HEK293 (cell line): Measurements from ENCODE around the gene TCF12.

ENCODE experiments used
- CTCF ChIA-PET: fragments of 350-600 bp; formaldehyde crosslinking; extraction: SDS; loops from one replicate; lab custom pipeline; 2021; ENCODE audit warnings: antibody characterized with exemption; lab: Yijun Ruan, JAX
- POLR2A ChIA-PET: fragments of 300-600 bp; formaldehyde crosslinking; extraction: SDS; loops from one replicate; lab custom pipeline; 2020; ENCODE audit warnings: antibody characterized with exemption, inconsistent platforms; lab: Yijun Ruan, JAX
- H3K27ac ChIP-seq: fragments of 200-500 bp; sonication (Bioruptor generic); 2 replicates; pipeline ENCODE4 v1.5.1; 2014; ENCODE audit warnings: low read depth, low read length, control low read depth, inconsistent platforms; ENCODE audit errors: extremely low read depth
- H3K36me3 ChIP-seq, 2 experiments: fragments of 200-500 bp in 1 of 2; sonication (Bioruptor generic) in 1 of 2; 1 replicate in 1 of 2; 2 replicates in 1 of 2; pipeline ENCODE4 v1.5.1; 2014 to 2017; ENCODE audit warnings: inconsistent platforms in 2 of 2, low read length in 2 of 2; ENCODE audit not compliant: control insufficient read depth in 2 of 2, insufficient read depth in 1 of 2
- H3K4me1 ChIP-seq: fragments of 200-500 bp; sonication (Bioruptor generic); 2 replicates; pipeline ENCODE4 v1.5.1; 2014; ENCODE audit warnings: mild to moderate bottlenecking, low read length, inconsistent platforms; ENCODE audit not compliant: control insufficient read depth, insufficient read depth
- H3K4me3 ChIP-seq: 2 replicates; pipeline ENCODE4 v1.5.1; 2011; ENCODE audit warnings: low read depth, mild to moderate bottlenecking, control low read depth, low read length, moderate library complexity
- H3K9me3 ChIP-seq: fragments of 200-500 bp; sonication (Bioruptor generic); 2 replicates; pipeline ENCODE4 v1.5.1; 2014; ENCODE audit warnings: low read depth, low read length, inconsistent platforms; ENCODE audit not compliant: control insufficient read depth, insufficient read depth
- GFI1B ChIP-seq: fragments of 450-650 bp; formaldehyde crosslinking; IDR thresholded peaks from 2 replicates; pipeline ENCODE4 v1.5.1; 2016; ENCODE audit warnings: missing biosample characterization, missing genetic modification characterization
- GLIS2 ChIP-seq: fragments of 450-650 bp; formaldehyde crosslinking; IDR thresholded peaks from 2 replicates; pipeline ENCODE4 v1.5.1; 2016; ENCODE audit warnings: missing biosample characterization, missing genetic modification characterization
- KLF9 ChIP-seq: fragments of 450-650 bp; formaldehyde crosslinking; IDR thresholded peaks from 2 replicates; pipeline ENCODE4 v1.5.1; 2016; ENCODE audit warnings: missing biosample characterization, missing genetic modification characterization, low read depth
- OVOL3 ChIP-seq: fragments of 450-650 bp; formaldehyde crosslinking; IDR thresholded peaks from 2 replicates; pipeline ENCODE4 v1.5.1; 2016; ENCODE audit warnings: missing biosample characterization, missing genetic modification characterization
- PRDM1 ChIP-seq: fragments of 450-650 bp; formaldehyde crosslinking; IDR thresholded peaks from 2 replicates; pipeline ENCODE4; 2016; ENCODE audit warnings: missing biosample characterization, missing genetic modification characterization
- SCRT1 ChIP-seq: fragments of 450-650 bp; formaldehyde crosslinking; IDR thresholded peaks from 2 replicates; pipeline ENCODE4 v1.5.1; 2016; ENCODE audit warnings: missing biosample characterization, missing genetic modification characterization, borderline replicate concordance
- SCRT2 ChIP-seq: fragments of 450-650 bp; formaldehyde crosslinking; IDR thresholded peaks from 2 replicates; pipeline ENCODE4 v1.5.1; 2016; ENCODE audit warnings: missing biosample characterization, missing genetic modification characterization
- TRIM28 ChIP-seq: IDR thresholded peaks from 2 replicates; pipeline ENCODE4 v1.6.1; 2011; ENCODE audit warnings: low read length, control low read depth, borderline replicate concordance
- ZBTB20 ChIP-seq: fragments of 450-650 bp; formaldehyde crosslinking; IDR thresholded peaks from 2 replicates; pipeline ENCODE4 v1.5.1; 2016; ENCODE audit warnings: missing biosample characterization, missing genetic modification characterization
- ZNF112 ChIP-seq: fragments of 450-650 bp; formaldehyde crosslinking; IDR thresholded peaks from 2 replicates; pipeline ENCODE4 v1.5.0; 2017; ENCODE audit warnings: missing biosample characterization, missing genetic modification characterization
- ZNF16 ChIP-seq: fragments of 450-650 bp; formaldehyde crosslinking; IDR thresholded peaks from 2 replicates; pipeline ENCODE4 v1.5.1; 2016; ENCODE audit warnings: low read depth, missing biosample characterization, missing genetic modification characterization
- ZNF175 ChIP-seq: fragments of 450-650 bp; formaldehyde crosslinking; IDR thresholded peaks from 2 replicates; pipeline ENCODE4 v1.5.1; 2016; ENCODE audit warnings: missing biosample characterization, missing genetic modification characterization
- ZNF24 ChIP-seq: fragments of 450-650 bp; formaldehyde crosslinking; IDR thresholded peaks from 2 replicates; pipeline ENCODE4 v1.5.1; 2016; ENCODE audit warnings: missing biosample characterization, missing genetic modification characterization
- ZNF302 ChIP-seq: fragments of 450-650 bp; formaldehyde crosslinking; IDR thresholded peaks from 2 replicates; pipeline ENCODE4 v1.5.1; 2016; ENCODE audit warnings: missing biosample characterization, missing genetic modification characterization, low read depth
- ZNF350 ChIP-seq: fragments of 450-650 bp; formaldehyde crosslinking; IDR thresholded peaks from 2 replicates; pipeline ENCODE4 v1.5.0; 2017; ENCODE audit warnings: missing biosample characterization, mild to moderate bottlenecking, missing genetic modification characterization
- ZNF514 ChIP-seq: fragments of 450-650 bp; formaldehyde crosslinking; IDR thresholded peaks from 2 replicates; pipeline ENCODE4 v1.5.1; 2016; ENCODE audit warnings: missing biosample characterization, missing genetic modification characterization
- ZNF747 ChIP-seq: fragments of 450-650 bp; formaldehyde crosslinking; IDR thresholded peaks from 2 replicates; pipeline ENCODE4 v1.5.1; 2016; ENCODE audit warnings: missing biosample characterization, missing genetic modification characterization
- ZNF843 ChIP-seq: fragments of 450-650 bp; formaldehyde crosslinking; IDR thresholded peaks from 2 replicates; pipeline ENCODE4 v1.5.1; 2016; ENCODE audit warnings: missing biosample characterization, missing genetic modification characterization
- TF ChIP-seq, protein P1 (sequence below): fragments of 450-650 bp; formaldehyde crosslinking; IDR thresholded peaks from 2 replicates; pipeline ENCODE4 v1.5.1; 2016; ENCODE audit warnings: missing biosample characterization, missing genetic modification characterization, borderline replicate concordance
- TF ChIP-seq, protein P2 (sequence below): fragments of 450-650 bp; formaldehyde crosslinking; IDR thresholded peaks from 2 replicates; pipeline ENCODE4 v1.5.1; 2016; ENCODE audit warnings: missing biosample characterization, missing genetic modification characterization
- TF ChIP-seq, protein P3 (sequence below): fragments of 450-650 bp; formaldehyde crosslinking; IDR thresholded peaks from 2 replicates; pipeline ENCODE4 v1.5.1; 2016; ENCODE audit warnings: missing biosample characterization, missing genetic modification characterization
- TF ChIP-seq, protein P4 (sequence below): fragments of 450-650 bp; formaldehyde crosslinking; optimal IDR thresholded peaks from 2 replicates; pipeline ENCODE3; 2016; ENCODE audit warnings: missing biosample characterization, mild to moderate bottlenecking, missing genetic modification characterization

TCF12 gene

DNA sequence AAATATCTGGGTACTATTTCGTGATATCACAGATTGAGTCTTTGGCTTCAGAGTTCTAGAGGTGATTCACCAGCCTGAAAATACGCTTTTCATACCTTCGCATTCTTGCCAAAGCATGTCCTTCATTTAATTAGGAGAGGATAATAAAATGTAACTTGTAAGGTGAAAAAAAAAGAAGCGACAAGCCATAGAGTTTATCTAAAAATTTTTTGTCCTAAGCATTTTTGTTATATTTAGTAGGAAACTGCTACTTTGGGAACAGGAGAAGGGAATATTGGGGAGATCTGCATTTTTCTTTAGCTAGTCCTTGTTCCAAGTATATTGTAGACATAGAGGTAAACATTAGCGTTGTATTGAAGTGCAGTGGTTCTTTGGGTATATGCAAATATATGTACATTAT is 120.1 kb downstream of the TCF12 start (continued):
- TF ChIP-seq ZNF350 (tag by site-specific recombination) (no peak), ZBTB20 (no peak)

DNA sequence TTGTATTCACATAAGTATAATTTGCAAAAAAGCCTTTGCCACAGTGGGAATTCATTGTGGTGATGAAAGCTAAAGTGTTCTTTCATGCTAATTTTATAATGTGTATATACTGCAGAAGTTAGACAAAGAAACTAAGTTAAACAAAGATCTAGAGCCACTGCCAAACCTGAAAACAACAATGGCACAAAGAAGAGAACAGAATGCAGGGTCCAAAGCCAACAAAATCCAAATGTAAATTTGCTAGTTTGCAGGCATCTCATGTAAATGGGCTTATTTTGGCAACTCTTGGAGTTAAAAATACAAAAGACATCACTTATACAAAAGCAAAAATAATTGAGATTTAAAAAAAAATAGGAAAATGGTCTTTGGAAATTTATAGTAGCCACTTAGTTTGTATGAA is 123.0 kb downstream of the TCF12 start:
- Histone ChIP-seq H3K9me3 (no peaks in the 10 kb centered on the region), H3K27ac (no peak overlapping the region), H3K36me3 (no peaks in the 10 kb centered on the region), H3K4me1 (peaks cover 6% of the 10 kb centered on the region; the same call in 1 of the 2 replicates), H3K4me3 (no peak overlapping the region)
- TF ChIP-seq ZNF16 (tag by site-specific recombination) (no peak), ZNF514 (no peak), GFI1B (no peak), OVOL3 (no peak), ZNF843 (tag by site-specific recombination) (no peak), KLF9 (tag by site-specific recombination) (no peak), TRIM28 (no peak)
- TF ChIP-seq, protein P1, sequence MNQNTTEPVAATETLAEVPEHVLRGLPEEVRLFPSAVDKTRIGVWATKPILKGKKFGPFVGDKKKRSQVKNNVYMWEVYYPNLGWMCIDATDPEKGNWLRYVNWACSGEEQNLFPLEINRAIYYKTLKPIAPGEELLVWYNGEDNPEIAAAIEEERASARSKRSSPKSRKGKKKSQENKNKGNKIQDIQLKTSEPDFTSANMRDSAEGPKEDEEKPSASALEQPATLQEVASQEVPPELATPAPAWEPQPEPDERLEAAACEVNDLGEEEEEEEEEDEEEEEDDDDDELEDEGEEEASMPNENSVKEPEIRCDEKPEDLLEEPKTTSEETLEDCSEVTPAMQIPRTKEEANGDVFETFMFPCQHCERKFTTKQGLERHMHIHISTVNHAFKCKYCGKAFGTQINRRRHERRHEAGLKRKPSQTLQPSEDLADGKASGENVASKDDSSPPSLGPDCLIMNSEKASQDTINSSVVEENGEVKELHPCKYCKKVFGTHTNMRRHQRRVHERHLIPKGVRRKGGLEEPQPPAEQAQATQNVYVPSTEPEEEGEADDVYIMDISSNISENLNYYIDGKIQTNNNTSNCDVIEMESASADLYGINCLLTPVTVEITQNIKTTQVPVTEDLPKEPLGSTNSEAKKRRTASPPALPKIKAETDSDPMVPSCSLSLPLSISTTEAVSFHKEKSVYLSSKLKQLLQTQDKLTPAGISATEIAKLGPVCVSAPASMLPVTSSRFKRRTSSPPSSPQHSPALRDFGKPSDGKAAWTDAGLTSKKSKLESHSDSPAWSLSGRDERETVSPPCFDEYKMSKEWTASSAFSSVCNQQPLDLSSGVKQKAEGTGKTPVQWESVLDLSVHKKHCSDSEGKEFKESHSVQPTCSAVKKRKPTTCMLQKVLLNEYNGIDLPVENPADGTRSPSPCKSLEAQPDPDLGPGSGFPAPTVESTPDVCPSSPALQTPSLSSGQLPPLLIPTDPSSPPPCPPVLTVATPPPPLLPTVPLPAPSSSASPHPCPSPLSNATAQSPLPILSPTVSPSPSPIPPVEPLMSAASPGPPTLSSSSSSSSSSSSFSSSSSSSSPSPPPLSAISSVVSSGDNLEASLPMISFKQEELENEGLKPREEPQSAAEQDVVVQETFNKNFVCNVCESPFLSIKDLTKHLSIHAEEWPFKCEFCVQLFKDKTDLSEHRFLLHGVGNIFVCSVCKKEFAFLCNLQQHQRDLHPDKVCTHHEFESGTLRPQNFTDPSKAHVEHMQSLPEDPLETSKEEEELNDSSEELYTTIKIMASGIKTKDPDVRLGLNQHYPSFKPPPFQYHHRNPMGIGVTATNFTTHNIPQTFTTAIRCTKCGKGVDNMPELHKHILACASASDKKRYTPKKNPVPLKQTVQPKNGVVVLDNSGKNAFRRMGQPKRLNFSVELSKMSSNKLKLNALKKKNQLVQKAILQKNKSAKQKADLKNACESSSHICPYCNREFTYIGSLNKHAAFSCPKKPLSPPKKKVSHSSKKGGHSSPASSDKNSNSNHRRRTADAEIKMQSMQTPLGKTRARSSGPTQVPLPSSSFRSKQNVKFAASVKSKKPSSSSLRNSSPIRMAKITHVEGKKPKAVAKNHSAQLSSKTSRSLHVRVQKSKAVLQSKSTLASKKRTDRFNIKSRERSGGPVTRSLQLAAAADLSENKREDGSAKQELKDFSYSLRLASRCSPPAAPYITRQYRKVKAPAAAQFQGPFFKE: no peak
- ChIA-PET POLR2A (no interaction called here), CTCF (no interaction called here)

DNA sequence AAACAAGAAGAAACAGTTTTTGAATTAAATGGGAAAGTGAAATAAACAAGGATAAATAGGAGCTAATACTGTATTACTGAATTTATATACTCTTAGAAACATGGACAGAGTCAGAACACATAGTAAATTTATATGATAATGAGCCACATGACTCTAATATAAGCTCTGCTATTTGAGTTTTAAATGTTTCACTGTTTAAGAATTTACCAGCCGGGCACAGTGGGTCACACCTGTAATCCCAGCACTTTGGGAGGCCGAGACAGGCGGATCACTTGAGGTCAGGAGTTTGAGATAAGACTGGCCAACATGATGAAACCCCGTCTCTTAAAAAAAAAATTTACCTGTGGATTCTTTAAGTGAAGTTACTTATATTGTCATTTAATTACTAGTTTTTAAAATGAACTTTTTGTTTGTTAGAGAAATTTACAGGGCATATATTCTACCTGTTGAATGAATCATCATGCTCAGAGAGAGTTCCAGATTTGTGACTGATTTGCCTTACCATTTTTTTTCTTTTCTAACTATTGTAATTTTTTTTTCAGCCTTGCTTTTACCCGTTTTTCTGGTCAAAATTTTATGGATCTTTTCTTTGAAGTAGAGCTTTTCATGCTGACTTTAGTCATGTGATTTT is 125.7 kb downstream of the TCF12 start:
- H3K4me3 ChIP-seq: no peak overlapping the region
- H3K9me3 ChIP-seq: no peaks in the 10 kb centered on the region
- POLR2A ChIA-PET: no interaction called here
- peaks cover 6% of the 10 kb centered on the region; the same call in 1 of the 2 replicates for H3K4me1 ChIP-seq
- no peak overlapping the region for H3K27ac ChIP-seq
- TF ChIP-seq SCRT1 (tag by site-specific recombination) (peak; percentile 55; the same call in 1 of the 2 replicates), ZNF747 (no peak), PRDM1 (tag by site-specific recombination) (no peak), GLIS2 (tag by site-specific recombination) (no peak), SCRT2 (tag by site-specific recombination) (peak; percentile 81), ZNF112 (tag by site-specific recombination) (no peak), ZNF24 (tag by site-specific recombination) (no peak), ZNF302 (tag by site-specific recombination) (no peak), ZNF175 (tag by site-specific recombination) (no peak)
- TF ChIP-seq, protein P2, sequence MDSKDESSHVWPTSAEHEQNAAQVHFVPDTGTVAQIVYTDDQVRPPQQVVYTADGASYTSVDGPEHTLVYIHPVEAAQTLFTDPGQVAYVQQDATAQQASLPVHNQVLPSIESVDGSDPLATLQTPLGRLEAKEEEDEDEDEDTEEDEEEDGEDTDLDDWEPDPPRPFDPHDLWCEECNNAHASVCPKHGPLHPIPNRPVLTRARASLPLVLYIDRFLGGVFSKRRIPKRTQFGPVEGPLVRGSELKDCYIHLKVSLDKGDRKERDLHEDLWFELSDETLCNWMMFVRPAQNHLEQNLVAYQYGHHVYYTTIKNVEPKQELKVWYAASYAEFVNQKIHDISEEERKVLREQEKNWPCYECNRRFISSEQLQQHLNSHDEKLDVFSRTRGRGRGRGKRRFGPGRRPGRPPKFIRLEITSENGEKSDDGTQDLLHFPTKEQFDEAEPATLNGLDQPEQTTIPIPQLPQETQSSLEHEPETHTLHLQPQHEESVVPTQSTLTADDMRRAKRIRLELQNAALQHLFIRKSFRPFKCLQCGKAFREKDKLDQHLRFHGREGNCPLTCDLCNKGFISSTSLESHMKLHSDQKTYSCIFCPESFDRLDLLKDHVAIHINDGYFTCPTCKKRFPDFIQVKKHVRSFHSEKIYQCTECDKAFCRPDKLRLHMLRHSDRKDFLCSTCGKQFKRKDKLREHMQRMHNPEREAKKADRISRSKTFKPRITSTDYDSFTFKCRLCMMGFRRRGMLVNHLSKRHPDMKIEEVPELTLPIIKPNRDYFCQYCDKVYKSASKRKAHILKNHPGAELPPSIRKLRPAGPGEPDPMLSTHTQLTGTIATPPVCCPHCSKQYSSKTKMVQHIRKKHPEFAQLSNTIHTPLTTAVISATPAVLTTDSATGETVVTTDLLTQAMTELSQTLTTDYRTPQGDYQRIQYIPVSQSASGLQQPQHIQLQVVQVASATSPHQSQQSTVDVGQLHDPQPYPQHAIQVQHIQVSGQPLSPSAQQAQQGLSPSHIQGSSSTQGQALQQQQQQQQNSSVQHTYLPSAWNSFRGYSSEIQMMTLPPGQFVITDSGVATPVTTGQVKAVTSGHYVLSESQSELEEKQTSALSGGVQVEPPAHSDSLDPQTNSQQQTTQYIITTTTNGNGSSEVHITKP (tag by site-specific recombination): no peak
- TF ChIP-seq, protein P3, sequence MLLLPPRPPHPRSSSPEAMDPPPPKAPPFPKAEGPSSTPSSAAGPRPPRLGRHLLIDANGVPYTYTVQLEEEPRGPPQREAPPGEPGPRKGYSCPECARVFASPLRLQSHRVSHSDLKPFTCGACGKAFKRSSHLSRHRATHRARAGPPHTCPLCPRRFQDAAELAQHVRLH (tag by site-specific recombination): no peak
- TF ChIP-seq, protein P4, sequence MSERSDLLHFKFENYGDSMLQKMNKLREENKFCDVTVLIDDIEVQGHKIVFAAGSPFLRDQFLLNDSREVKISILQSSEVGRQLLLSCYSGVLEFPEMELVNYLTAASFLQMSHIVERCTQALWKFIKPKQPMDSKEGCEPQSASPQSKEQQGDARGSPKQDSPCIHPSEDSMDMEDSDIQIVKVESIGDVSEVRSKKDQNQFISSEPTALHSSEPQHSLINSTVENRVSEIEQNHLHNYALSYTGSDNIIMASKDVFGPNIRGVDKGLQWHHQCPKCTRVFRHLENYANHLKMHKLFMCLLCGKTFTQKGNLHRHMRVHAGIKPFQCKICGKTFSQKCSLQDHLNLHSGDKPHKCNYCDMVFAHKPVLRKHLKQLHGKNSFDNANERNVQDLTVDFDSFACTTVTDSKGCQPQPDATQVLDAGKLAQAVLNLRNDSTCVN (tag by site-specific recombination): no peak
- TF ChIP-seq, all 188 proteins: peak for 2
- CTCF ChIA-PET: interaction anchor here (0.6 kb wide), 1 partner anchor 93 kb away, joined by 3 read pairs; no protein-coding TSS in a partner anchor
- H3K36me3 ChIP-seq: no peaks in the 10 kb centered on the region
